Measurements from ENCODE around the gene CAAP1.
"Not testable (repeated sequence)": the region's sequence is repeated elsewhere in the genome, so short reads cannot be mapped to it uniquely, and the experiment has no call there.

CAAP1 gene

DNA sequence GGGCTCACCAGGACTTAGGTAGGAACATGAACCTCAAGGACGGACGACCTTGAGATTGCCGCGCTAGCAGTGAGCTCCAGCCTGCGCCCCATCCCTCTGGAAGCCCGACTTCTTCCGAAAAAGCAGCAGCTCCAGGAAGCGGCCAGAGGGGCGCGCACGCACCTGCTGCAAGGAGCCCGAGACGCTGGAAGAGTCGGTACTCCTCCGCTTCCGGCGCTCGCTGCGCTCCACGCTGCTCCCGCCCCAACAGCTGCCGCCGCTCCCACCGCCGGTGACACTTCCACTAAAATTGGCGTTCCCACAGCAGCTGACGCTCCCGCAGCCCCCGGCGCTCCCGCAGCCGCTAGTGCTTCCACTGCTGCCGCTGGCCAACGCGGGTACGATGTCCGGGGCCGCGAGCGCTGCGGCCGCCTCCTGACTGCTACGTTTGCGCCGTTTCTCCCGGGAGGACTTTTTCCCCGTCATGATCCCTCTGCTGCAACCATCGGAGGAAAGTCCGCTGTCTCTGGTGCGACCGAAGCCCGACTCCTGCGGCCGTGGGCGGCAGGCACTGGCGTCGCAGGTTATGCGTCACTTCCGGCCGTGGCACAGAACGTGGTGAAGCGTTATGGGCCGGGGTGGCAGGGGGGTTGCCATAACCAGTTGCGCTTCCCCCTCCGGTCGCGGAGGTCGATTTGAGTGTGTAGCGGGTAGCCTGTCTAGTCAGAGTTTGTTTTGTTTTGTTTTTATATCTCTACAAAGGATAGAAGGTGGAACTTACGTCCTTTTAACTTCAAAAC, at the start of gene CAAP1:
CAAP1 (minus strand) TSS at position 552 of the 779 bp plus-strand sequence; CDS start at position 465, 87 bp downstream.
- peak; percentile 95 for DNase-seq

DNA sequence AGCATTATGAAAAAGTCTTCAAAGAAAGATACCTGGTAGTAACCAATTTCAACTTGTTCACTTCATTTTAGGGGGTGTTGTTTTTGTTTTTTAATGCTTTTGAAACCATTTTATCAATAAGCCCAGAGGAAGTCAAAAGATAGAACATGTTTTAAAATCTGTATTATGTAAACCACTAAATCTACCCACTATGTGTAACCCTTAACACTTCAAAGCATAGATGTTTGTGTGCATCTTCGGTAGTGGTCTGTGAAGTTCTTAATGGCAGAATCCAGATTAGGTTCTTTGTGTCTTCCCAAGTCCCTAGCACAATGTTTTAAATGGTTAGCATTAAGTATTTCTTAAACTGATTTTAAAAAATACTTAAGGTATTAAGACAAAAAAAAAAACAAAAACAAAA, 48.2 kb upstream of the CAAP1 start:
- no peak for DNase-seq

DNA sequence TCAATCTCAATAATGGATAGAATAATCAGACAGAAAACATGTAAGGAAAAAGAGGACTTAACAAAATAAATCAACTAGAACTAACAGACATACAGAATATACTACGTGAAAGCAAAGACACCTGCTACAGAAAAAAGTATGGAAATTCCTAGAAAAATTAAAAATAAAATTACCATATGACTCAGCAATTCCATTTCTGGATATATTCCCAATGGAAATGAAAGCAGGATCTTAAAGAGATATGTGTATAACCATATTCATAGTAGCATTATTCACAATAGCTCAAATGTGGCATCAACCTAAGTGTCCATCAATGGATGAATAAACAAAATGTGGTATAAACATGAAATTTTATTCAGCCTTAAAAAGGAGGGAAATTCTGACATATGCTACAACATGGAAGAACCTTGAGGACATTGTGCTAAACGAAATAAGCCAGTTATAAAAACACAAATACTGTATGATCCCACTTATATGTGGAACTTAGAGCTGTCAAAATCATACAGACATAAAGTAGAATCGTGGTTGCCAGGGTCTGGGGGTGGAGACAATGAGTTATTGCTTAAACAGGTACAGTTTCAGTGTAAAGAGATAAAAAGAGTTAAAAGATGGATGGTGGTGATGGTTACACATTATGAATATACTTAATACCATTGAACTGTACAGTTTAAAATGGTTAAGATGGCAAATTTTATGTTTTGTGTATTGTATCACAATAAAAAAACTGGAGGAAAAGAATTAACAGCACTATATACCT, 47.5 kb upstream of the CAAP1 start:
- DNase-seq = no peak

GRCh38 chr9:26937816-26938371, 45.3 kb upstream of the CAAP1 start:
- DNase-seq = no peak

DNA sequence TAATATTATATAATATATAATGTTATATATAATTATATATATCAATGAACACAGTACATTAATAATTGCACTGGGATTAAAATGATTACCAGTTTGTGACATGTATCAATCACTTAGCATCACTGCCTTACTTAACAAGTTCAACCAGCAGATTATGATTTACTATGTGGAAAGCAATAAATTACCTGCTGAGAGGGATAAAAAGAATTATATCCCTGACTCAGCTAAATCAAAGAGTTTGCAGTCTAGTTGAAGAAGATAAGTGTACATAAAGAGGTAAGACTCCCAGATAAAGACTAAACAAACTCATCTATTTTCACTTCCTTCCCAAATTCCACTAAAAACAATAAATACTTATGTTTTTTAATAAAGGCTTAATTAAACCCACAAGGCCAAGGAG, 43.2 kb upstream of the CAAP1 start:
- DNase-seq = no peak

- no peak for DNase-seq
Observed at GRCh38 chr9:26928902-26929495, 36.4 kb upstream of the CAAP1 start.

- DNase-seq = no peak
Observed at GRCh38 chr9:26925609-26926008, 33.0 kb upstream of the CAAP1 start.

- no peak for DNase-seq
Observed at GRCh38 chr9:26919698-26920097, 27.1 kb upstream of the CAAP1 start.

DNA sequence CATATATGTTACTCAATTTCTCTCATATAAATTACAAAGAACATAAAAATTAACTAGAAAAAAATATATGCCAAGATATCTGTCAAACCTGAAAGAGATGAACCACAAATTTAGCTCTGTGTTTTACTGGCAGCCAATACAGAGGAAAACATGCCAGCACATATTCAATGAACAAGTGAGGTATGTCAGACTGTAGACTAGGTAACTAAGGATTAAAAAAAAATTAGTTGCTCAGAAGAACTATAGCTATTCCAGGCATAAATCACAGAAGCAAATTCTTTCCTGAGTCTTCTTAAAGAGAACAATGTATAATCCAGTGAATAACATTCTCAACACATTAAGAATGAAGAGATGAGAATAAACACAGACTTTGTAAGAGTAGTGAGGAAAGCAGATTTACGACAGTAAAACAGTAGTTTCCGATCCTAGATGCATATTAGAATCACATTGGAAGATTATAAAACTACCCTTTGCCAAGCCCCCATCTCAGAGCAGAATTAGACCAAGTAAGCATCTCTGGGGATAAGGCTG, 20.6 kb upstream of the CAAP1 start:
- DNase-seq = no peak

- DNase-seq = no peak
Observed at GRCh38 chr9:26904671-26905070, 12.1 kb upstream of the CAAP1 start.

DNA sequence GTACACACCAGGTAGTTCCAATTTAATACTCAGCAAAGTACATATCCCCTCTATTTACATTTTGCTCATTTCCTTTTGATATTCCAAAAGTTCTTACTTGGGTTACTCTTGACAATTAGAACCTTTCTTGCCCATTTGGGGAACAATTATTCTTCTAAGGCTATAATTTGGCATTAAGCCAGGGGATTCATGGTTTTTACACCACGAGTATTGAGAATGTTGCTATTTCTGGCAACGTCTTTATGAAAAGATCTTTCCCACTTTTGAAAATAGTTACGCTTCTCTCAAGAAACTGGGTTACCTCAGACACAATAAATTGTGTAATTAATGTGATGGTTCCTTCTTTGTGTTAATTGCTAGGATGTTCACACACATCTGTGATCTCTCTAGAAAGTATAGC, 11.5 kb upstream of the CAAP1 start:
- DNase-seq = no peak

- DNase-seq = no peak
Observed at GRCh38 chr9:26893030-26893676, 551 bp upstream of the CAAP1 start.

GRCh38 chr9:26891726-26892125, 876 bp downstream of the CAAP1 start:
- DNase-seq = no peak

DNA sequence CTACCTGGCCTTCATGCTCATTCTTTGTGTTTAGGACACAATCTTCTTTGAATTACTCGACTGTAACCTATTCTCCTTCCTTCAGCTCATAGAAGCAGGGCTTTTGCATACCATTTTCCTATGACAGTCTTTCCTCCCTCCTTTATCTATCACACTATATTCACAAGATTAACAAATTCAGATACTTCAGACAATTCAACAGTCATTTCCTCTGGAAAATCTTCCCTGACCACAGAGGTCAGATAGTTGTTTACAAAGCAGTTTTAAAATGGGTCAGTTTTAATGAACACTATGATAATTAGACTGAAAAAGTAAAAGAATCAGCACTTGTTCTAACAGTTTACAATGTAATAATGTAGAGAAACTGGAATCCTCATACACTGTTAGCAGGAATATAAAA, 4.3 kb downstream of the CAAP1 start:
- no peak for DNase-seq

DNA sequence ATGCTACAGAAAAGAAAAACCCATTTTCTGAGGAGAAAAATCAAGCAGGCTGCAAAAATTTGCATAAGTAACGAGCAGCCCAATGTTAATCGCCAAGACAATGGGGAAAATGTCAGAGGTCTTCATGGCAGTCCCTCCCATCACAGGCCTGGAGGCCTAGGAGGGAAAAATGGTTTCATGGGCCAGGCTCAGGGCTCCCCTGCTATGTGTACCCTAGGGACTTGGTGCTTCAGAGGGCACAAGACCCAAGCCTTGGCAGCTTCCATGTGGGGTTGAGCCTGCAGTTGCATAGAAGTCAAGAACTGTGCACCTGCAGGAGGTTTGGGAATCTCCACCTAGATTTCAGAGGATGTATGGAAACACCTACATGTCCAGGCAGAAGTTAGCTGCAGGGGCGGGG, 10.4 kb downstream of the CAAP1 start:
- no peak for DNase-seq

GRCh38 chr9:26880262-26880661, 12.3 kb downstream of the CAAP1 start:
- no peak for DNase-seq

- not testable (repeated sequence) for DNase-seq
Observed at GRCh38 chr9:26875155-26875554, 17.4 kb downstream of the CAAP1 start.

GRCh38 chr9:26870292-26870691, 22.3 kb downstream of the CAAP1 start:
- DNase-seq = no peak

DNA sequence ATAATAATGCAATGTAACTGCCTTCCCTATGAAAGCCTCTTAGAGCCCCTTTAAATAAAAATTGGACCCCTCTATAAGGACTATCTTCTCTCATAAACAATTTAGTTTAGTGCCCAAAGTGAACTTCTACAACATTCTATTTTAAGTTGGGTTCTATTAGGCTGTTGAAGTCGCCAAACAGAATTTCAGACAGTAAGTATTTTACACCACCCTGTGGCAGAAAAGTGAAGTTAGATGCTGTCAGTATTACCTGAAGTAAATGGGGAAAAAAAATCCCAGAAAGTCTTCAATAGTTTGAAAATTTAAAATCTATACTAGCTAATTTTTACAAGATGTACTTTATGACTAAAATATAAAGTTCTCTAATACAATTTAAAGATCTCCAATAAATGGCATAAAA, 29.5 kb downstream of the CAAP1 start:
- DNase-seq = no peak

- no peak for DNase-seq
Observed at GRCh38 chr9:26856413-26857032, 36.1 kb downstream of the CAAP1 start.

GRCh38 chr9:26850995-26851394, 41.6 kb downstream of the CAAP1 start:
- DNase-seq = no peak

GRCh38 chr9:26833792-26834191, 58.8 kb downstream of the CAAP1 start:
- DNase-seq = no peak

All from left hindlimb (tissue), 1 donor.